Myocyte (in vitro differentiated cells): ENCODE results near the gene AMMECR1L. TPM values are rescaled to one million over a fixed set of nuclear protein-coding genes. Genes with fewer than 3 reads are reported as not detected.
"Not testable (repeated sequence)": the region's sequence is repeated elsewhere in the genome, so short reads cannot be mapped to it uniquely, and the experiment has no call there.

Source experiments
- DNase-seq: peaks from one replicate; pipeline ENCODE4 v3.0.0-alpha.2; 2012; ENCODE audit warnings: low read depth
- total RNA-seq: library from RNA; depleted of rRNA; stranded (reverse); fragments of >200 nt; gene quantifications from 2 replicates; pipeline ENCODE4 v1.2.3, GENCODE V29; 2014

Gene AMMECR1L
- total RNA-seq, 1 donor from 2014 or later = 10.3 TPM

- DNase-seq = no peak
Measured at GRCh38 chr2:127841466-127842178, 44.1 kb downstream of the AMMECR1L start.

DNA sequence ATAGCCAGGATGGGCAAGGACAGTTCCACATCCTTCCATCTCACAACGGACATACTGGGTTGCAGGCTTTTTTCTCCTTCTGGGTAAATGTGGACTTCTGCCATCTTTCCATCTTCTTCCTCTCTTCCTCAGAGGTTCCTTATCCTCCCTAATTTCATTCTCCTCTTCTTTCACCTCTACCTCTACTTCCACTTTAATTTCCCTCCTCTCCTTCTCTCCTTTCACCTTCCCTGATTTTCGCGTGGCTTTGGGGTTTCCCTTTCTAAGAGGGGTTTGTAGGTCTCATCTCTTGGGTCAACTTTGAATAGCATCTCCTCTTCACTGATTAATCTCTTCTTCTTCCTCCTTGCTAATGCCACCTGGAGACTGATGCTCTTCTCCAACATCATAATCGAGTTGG, 44.9 kb downstream of the AMMECR1L start:
- DNase-seq = no peak

DNA sequence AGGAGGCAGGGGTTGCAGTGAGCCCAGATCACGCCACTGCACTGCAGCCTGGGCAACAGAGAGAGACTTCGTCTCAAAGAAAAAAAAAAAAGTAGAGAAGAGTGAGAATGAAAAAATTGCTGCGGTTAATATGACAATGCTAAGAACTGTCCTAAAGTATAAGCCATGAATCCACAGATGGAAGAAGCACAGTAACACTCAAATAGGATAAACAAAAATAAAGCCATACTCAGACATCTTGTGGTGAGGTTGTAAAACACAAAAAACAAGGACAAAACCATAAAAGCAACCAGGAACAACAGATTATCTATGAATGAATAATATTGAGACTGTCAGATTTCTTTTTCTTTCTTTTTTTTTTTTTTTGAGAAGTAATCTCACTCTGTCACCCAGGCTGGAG, 50.8 kb downstream of the AMMECR1L start:
- no peak for DNase-seq

GRCh38 chr2:127829845-127830246, 55.9 kb downstream of the AMMECR1L start:
- DNase-seq = no peak

DNA sequence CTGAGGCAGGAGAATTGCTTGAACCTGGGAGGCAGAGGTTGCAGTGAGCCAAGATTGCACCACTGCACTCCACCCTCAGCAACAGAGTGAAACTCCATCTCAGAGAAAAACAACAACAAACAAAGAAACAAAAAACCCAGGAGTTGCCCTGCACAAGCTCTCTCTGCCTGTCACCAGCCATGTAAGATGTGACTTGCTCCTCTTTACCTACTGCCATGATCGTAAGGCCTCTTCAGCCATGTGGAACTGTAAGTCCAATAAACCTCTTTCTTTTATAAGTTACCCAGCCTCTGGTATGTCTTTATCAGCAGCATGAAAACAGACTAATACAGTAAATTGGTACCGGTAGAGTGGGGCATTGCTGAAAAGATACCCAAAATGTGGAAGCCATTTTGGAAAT, 59.0 kb downstream of the AMMECR1L start:
- not testable (repeated sequence) for DNase-seq

DNA sequence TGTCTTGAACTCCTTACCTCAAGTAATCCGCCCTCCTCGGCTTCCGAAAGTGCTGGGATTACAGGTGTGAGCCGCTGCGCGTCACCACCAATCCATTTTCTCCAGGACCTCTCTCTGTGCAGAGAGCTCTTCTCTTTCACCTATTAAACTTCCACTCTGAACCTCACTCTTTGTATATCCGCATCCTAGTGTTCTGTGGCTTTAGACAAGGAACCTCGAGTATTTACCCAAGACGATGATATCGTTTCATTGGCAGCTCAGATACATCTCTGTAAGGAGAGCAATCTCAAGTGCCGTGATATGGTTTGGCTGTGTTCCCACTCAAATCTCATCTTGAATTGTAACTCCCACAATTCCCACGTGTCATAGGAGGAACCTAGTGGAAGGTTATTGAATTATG, 59.7 kb downstream of the AMMECR1L start:
- no peak for DNase-seq

- DNase-seq = no peak
Measured at GRCh38 chr2:127820080-127820668, 65.6 kb downstream of the AMMECR1L start.

DNA sequence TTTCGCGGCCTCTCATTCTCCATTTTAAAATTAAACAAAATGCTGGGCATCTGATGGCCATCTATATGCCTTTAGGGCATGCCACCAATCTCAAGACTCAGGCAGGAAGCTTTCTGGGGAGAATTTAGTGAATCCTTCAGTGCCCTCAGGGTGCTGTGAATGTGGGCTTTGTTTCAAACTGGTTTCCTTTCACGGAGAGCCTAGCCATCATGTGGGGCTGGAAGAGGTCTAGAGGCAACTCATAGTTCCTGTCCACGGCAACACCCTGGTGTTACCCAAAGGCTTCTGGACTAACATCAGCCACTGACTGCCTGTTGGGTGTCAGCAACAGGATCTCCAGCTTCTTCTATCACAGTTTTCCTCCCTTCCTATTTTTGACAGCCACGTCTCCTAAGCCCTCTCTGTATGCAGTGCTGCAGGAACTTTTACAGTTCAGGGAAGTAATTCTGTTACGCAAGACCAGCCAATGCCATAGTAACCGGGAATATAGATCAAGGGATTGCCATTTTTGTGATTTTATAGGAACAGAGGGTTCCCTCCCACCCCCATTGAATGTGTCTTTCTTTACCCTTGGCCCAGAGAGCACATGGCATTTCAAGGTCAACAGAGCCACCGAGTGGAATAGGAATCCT, 66.8 kb downstream of the AMMECR1L start:
- DNase-seq = no peak

DNA sequence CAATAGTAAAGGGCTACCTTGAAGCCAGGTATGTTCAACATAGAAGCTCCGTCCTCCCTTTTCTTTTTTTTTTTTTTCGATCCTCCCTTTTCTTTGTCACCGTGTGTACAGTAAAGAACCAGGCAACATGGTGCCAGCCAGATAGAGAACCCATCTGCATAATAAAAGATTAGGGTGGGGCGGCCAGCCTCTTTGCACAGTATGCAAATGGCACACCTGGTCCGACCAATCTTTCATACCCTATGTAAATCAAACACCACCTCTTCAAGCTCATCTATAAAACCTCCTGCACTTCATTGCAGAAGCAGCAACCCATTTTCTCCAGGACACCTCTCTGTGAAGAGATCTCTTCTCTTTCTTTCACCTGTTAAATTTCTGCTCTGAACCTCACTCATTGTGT, 67.5 kb downstream of the AMMECR1L start:
- DNase-seq = no peak

DNA sequence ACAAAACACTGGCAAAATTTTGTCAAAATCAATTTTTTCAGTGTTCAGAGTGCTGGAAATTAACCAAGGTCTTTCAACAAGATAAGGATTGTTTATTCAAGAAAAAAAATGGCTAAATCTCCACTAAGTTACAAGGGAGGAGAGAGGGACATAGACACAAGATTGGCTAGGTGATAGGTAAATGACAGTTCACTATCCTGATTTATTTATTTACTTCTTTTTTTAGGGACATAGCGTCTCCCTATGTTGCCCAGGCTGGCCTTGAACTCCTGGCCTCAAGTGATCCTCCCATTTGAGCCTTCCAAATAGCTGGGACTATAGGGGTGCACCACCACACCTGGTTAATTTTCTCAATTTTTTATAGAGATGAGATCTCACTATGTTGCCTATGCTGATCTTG, 71.1 kb downstream of the AMMECR1L start:
- no peak for DNase-seq

- not testable (repeated sequence) for DNase-seq
Measured at GRCh38 chr2:127812441-127812840, 73.3 kb downstream of the AMMECR1L start.

Other genes with a start within 250 kb of the AMMECR1L start
- not detected in 2 replicates for gene GPR17, start 239.8 kb downstream of the AMMECR1L start, total RNA-seq
- 6.9 and 8.8 TPM in 2 replicates for gene LIMS2, start 210.4 kb downstream of the AMMECR1L start, total RNA-seq
- gene SFT2D3, start 184.5 kb downstream of the AMMECR1L start, total RNA-seq = 8.3 and 10.5 TPM in 2 replicates
- gene WDR33, start 74.8 kb downstream of the AMMECR1L start, total RNA-seq = 22.9 and 28.8 TPM in 2 replicates
- 21.7 and 25.8 TPM in 2 replicates for gene POLR2D, start 27.8 kb downstream of the AMMECR1L start, total RNA-seq
- 8.2 TPM in 2 replicates for gene SAP130, start 142.1 kb upstream of the AMMECR1L start, total RNA-seq
- 60.1 and 82.5 TPM in 2 replicates for gene UGGT1, start 205.2 kb upstream of the AMMECR1L start, total RNA-seq